Measurements from ENCODE around the gene RLN3. TPM values are rescaled to one million over a fixed set of nuclear protein-coding genes. Genes with fewer than 3 reads are reported as not detected.

The RLN3 gene
- total and polyA plus RNA-seq, 2 of the 8 experiments (the other 6 are each of a cell fraction or from before 2014, with no cell fraction given), result not detected

- peaks cover 0 to 7% (median 0%) of the 10 kb centered on the region in 4 experiments; a peak in 1 of 8 replicates for H3K36me3 ChIP-seq (ENCODE audit: control insufficient read depth in 2 of 4, insufficient read depth in 4 of 4, low read length in 3 of 4)
- H3K4me2 ChIP-seq (ENCODE audit: insufficient read depth in 1 of 2, low read depth in 2 of 2, low read length in 2 of 2), result peak overlapping the region; percentile 63 to 67; a peak in 3 of 4 replicates
- TF ChIP-seq POLR2A (IDR thresholded peaks at IDR 0.05; ENCODE audit: control extremely low read depth in 1 of 2, low read depth in 2 of 2, low read length in 2 of 2) (no peak), ATF3 (IDR thresholded peaks at IDR 0.05; ENCODE audit: insufficient read depth, low read depth, low read length) (no peak), TCF12 (IDR thresholded peaks at IDR 0.05; ENCODE audit: low read depth, low read length) (no peak)
These were observed 48.3 kb upstream of the RLN3 start for GRCh38 chr19:13979686-13980085.

More at GRCh38 chr19:13979686-13980085, 48.3 kb upstream of the RLN3 start:
- DNase-seq (ENCODE audit: low read depth in 1 of 2, low spot score in 2 of 2) (no peak), FAIRE-seq (no peak)
- H3K4me1 ChIP-seq (replicated peaks in 1 of 4; ENCODE audit: control insufficient read depth in 3 of 4, insufficient read depth in 4 of 4, low read length in 3 of 4), result peaks cover 0 to 24% (median 17%) of the 10 kb centered on the region in 4 experiments; a peak in 6 of 7 replicates
- no peak overlapping the region for H4K91ac ChIP-seq (replicated peaks; ENCODE audit: insufficient read length, low read length)
- H3K9me3 ChIP-seq (ENCODE audit: insufficient read depth in 2 of 2, low read depth in 1 of 2, low read length in 1 of 2), result no peaks in the 10 kb centered on the region
- H2BK12ac ChIP-seq (ENCODE audit: low read depth, low read length), result 0 out of 2 replicates have a peak overlapping the region, but pooled peaks have one; percentile 77
- 0 out of 2 replicates have a peak overlapping the region, but pooled peaks have one; percentile 53 for H3K18ac ChIP-seq (ENCODE audit: extremely low read depth, low read length)
- peak overlapping the region in 1 of 4 experiments; percentile 70; a peak in 1 of 8 replicates for H3K4me3 ChIP-seq (ENCODE audit: extremely low read depth in 1 of 4, insufficient read depth in 2 of 4, low read depth in 3 of 4, low read length in 4 of 4)
- H3K4ac ChIP-seq (replicated peaks; ENCODE audit: insufficient read length, low read depth, low read length), result no peak overlapping the region
- no peaks in the 10 kb centered on the region for H4K20me1 ChIP-seq (replicated peaks in 1 of 2; ENCODE audit: control insufficient read depth in 1 of 2, insufficient read depth in 2 of 2, low read length in 2 of 2)
- H3K27me3 ChIP-seq (replicated peaks in 1 of 4; ENCODE audit: control insufficient read depth in 3 of 4, extremely low read depth in 1 of 4, insufficient read depth in 3 of 4, low read length in 3 of 4), result no peaks in the 10 kb centered on the region
- no peaks in the 10 kb centered on the region for H3K79me2 ChIP-seq (ENCODE audit: control insufficient read depth in 1 of 2, insufficient read depth in 2 of 2, low read length in 2 of 2)
- no peak overlapping the region for H2BK120ac ChIP-seq (replicated peaks; ENCODE audit: low read depth, low read length)
- H2BK20ac ChIP-seq (ENCODE audit: low read length), result no peak overlapping the region
- no peak overlapping the region for H2AFZ ChIP-seq (ENCODE audit: low read length)
- no peak overlapping the region for H3K23ac ChIP-seq (ENCODE audit: insufficient read length)
- WGBS, 2 experiments (ENCODE audit: extremely low coverage in 1 of 2, insufficient coverage in 1 of 2, insufficient read length in 1 of 2, insufficient replicate concordance in 2 of 2, low coverage in 1 of 2, low lambda C conversion rate in 2 of 2, missing lambda C conversion rate in 1 of 2), result 88% methylated on average over 12 of the region's 12 CpGs; no CpG with 5 or more reads in 1 of the 2 experiments
- no peak overlapping the region for H4K5ac ChIP-seq (ENCODE audit: insufficient read length, low read depth, low read length)
- H2BK15ac ChIP-seq (ENCODE audit: low read length), result no peak overlapping the region
- H3K14ac ChIP-seq (ENCODE audit: insufficient read length), result no peak overlapping the region
- H3K23me2 ChIP-seq (ENCODE audit: low read depth, low read length), result no peaks in the 10 kb centered on the region; the same call in 1 of the 2 replicates
- CTCF ChIA-PET (ENCODE audit: partially characterized antibody), result interaction anchor here (0.7 to 10.3 kb wide), 8 partner anchors 8 to 78 kb away, joined by 3 to 77 read pairs (median 5); partner anchors contain the start of gene IL27RA
- no peak overlapping the region for H2AK5ac ChIP-seq (ENCODE audit: low read depth, low read length)
- no peak overlapping the region for H3K56ac ChIP-seq (replicated peaks; ENCODE audit: insufficient read length, low read depth, low read length)
- peak overlapping the region; percentile 88 for H4K8ac ChIP-seq (ENCODE audit: extremely low read depth, insufficient read depth, low read length)
- POLR2A ChIA-PET (ENCODE audit: partially characterized antibody), result interaction anchor here (0.9 to 4.3 kb wide), 13 partner anchors 8 to 99 kb away, joined by 3 to 34 read pairs (median 5); partner anchors contain the start of genes DCAF15 and RFX1
- H2BK5ac ChIP-seq (ENCODE audit: low read depth, low read length), result peak overlapping the region; percentile 63; the same call in 1 of the 2 replicates
- H3K27ac ChIP-seq (ENCODE audit: low read depth, low read length), result no peak overlapping the region
- H3K79me1 ChIP-seq (ENCODE audit: low read depth, low read length), result no peaks in the 10 kb centered on the region
- no peak overlapping the region; a peak in 1 of 7 replicates for H3K9ac ChIP-seq (replicated peaks in 1 of 4; ENCODE audit: extremely low read depth in 1 of 4, low read depth in 3 of 4, low read length in 3 of 4)
